Measurements from ENCODE around the gene ZNF804B.
"Not testable (repeated sequence)": the region's sequence is repeated elsewhere in the genome, so short reads cannot be mapped to it uniquely, and the experiment has no call there.

ZNF804B gene

DNA sequence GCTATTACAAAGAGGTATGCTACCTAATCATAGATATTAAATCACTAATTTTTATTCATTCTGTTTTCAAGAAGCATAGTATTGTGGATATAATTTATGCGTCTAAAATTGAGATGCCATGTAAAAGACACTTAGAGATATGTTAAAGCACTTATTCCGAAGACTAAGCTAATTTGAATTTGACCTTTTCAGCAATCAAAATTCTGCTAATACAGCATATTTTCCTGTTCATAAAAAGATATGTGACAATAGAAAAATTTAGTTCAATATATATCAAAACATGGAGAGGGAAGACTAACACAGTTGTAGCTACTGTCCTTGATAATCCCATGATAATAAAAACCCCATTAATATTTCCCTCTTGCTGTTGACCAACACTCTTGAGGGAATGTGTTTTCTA is 422.6 kb downstream of the ZNF804B start:
- TF ChIP-seq, protein P1, sequence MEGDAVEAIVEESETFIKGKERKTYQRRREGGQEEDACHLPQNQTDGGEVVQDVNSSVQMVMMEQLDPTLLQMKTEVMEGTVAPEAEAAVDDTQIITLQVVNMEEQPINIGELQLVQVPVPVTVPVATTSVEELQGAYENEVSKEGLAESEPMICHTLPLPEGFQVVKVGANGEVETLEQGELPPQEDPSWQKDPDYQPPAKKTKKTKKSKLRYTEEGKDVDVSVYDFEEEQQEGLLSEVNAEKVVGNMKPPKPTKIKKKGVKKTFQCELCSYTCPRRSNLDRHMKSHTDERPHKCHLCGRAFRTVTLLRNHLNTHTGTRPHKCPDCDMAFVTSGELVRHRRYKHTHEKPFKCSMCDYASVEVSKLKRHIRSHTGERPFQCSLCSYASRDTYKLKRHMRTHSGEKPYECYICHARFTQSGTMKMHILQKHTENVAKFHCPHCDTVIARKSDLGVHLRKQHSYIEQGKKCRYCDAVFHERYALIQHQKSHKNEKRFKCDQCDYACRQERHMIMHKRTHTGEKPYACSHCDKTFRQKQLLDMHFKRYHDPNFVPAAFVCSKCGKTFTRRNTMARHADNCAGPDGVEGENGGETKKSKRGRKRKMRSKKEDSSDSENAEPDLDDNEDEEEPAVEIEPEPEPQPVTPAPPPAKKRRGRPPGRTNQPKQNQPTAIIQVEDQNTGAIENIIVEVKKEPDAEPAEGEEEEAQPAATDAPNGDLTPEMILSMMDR (IDR thresholded peaks at IDR 0.05): no peak
- Mint-ChIP-seq H3K4me1 (no peaks in the 10 kb centered on the region), H3K27me3 (ENCODE audit: low read depth, poor library complexity) (no peaks in the 10 kb centered on the region), H3K36me3 (ENCODE audit: low read depth) (no peaks in the 10 kb centered on the region), H3K4me3 (no peak overlapping the region), H3K27ac (no peak overlapping the region), H3K9me3 (peaks cover 6% of the 10 kb centered on the region)
- no peak for DNase-seq

GRCh38 chr7:89183712-89184111 is 424.2 kb downstream of the ZNF804B start:
- no peak overlapping the region for H3K27ac Mint-ChIP-seq
- TF ChIP-seq, protein P1 (IDR thresholded peaks at IDR 0.05): no peak
- H3K27me3 Mint-ChIP-seq (ENCODE audit: low read depth, poor library complexity): peaks cover 5% of the 10 kb centered on the region

DNA sequence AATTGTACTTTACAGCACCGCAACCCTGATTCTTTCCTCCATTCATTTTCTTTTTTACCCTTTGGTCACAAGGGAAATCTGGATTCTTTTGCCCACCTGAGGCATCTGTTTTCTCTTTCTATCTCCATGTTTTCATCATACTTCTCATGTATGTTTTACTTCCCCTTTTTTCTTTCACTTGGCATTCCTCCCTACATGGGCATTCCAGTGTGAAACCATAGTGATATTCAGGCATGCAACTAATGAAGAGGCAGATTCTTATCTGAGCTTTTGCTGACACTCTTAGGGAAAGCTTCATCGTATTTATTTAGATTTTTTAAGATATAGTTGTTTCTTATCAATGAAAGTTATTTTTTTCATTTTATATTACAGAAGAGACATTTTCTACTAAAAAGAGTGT is 441.3 kb downstream of the ZNF804B start:
- peaks cover 3% of the 10 kb centered on the region for H3K9me3 Mint-ChIP-seq
- DNase-seq: no peak
- peaks cover 3% of the 10 kb centered on the region for H3K27me3 Mint-ChIP-seq (ENCODE audit: low read depth, poor library complexity)
- H3K4me3 Mint-ChIP-seq: no peak overlapping the region
- no peaks in the 10 kb centered on the region for H3K4me1 Mint-ChIP-seq
- TF ChIP-seq, protein P1 (IDR thresholded peaks at IDR 0.05): no peak
- no peak overlapping the region for H3K27ac Mint-ChIP-seq
- no peaks in the 10 kb centered on the region for H3K36me3 Mint-ChIP-seq (ENCODE audit: low read depth)

More at GRCh38 chr7:89183712-89184111, 424.2 kb downstream of the ZNF804B start:
- no peaks in the 10 kb centered on the region for H3K36me3 Mint-ChIP-seq (ENCODE audit: low read depth)
- peaks cover 6% of the 10 kb centered on the region for H3K9me3 Mint-ChIP-seq
- DNase-seq: no peak
- H3K4me1 Mint-ChIP-seq: no peaks in the 10 kb centered on the region
- H3K4me3 Mint-ChIP-seq: no peak overlapping the region

GRCh38 chr7:89223900-89224395 is 464.4 kb downstream of the ZNF804B start:
- TF ChIP-seq, protein P1 (IDR thresholded peaks at IDR 0.05): no peak
- no peak for DNase-seq
- no peak overlapping the region for H3K4me3 Mint-ChIP-seq
- peaks cover 6% of the 10 kb centered on the region for H3K9me3 Mint-ChIP-seq
- H3K36me3 Mint-ChIP-seq (ENCODE audit: low read depth): no peaks in the 10 kb centered on the region
- no peaks in the 10 kb centered on the region for H3K27me3 Mint-ChIP-seq (ENCODE audit: low read depth, poor library complexity)
- H3K4me1 Mint-ChIP-seq: no peaks in the 10 kb centered on the region
- H3K27ac Mint-ChIP-seq: no peak overlapping the region

DNA sequence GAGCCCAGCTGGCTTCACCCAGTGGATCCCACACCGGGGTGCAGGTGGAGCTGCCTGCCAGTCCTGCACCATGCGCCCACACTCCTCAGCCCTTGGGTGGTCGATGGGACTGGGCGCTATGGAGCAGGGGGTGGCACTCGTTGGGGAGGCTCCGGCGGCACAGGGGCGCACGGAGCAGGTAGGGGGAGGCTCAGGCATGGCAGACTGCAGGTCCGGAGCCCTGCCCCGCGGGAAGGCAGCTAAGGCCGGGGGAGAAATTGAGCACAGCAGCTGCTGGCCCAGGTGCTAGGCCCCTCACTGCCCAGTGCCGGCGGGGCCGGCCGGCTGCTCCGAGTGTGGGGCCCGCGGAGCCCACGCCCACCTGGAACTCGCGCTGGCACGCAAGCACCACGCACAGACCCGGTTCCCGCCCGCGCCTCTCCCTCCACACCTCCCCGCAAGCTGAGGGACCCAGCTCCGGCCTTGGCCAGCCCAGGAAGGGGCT is 469.2 kb downstream of the ZNF804B start:
- not testable (repeated sequence) for DNase-seq; H3K9me3 Mint-ChIP-seq; H3K36me3 Mint-ChIP-seq (ENCODE audit: low read depth); H3K4me1 Mint-ChIP-seq; H3K27me3 Mint-ChIP-seq (ENCODE audit: low read depth, poor library complexity); H3K27ac Mint-ChIP-seq; H3K4me3 Mint-ChIP-seq

DNA sequence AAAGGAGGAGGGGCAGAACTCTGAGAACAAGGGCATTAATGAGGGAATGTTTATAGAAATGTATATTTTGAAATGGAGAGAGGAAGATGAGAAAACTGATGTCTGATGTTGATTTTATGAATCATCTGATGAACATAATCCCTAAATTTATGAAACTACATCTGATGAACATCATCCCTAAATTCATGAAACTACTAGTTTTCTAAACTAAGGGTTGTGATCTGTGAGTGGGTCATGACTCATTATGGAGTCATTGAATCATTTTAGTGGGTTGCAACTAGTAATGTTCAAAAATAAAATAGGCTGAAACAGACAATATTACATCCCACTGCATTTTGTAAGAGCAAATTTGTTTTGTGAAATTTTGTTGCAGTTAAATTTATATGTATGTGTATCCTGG is 478.7 kb downstream of the ZNF804B start:
- H3K36me3 Mint-ChIP-seq (ENCODE audit: low read depth): no peaks in the 10 kb centered on the region
- TF ChIP-seq, protein P1 (IDR thresholded peaks at IDR 0.05): no peak
- H3K27me3 Mint-ChIP-seq (ENCODE audit: low read depth, poor library complexity): no peaks in the 10 kb centered on the region
- H3K9me3 Mint-ChIP-seq: no peaks in the 10 kb centered on the region
- no peak overlapping the region for H3K4me3 Mint-ChIP-seq
- DNase-seq: no peak
- no peaks in the 10 kb centered on the region for H3K4me1 Mint-ChIP-seq
- no peak overlapping the region for H3K27ac Mint-ChIP-seq

Data from nephron progenitor cell (in vitro differentiated cells).